ENCODE results near the gene APOBEC3C.
"Not testable (repeated sequence)": the region's sequence is repeated elsewhere in the genome, so short reads cannot be mapped to it uniquely, and the experiment has no call there.

- TF ChIP-seq SMC3 (IDR thresholded peaks at IDR 0.05; ENCODE audit: low read depth, low read length); CTCF (conservative IDR thresholded peaks at IDR 0.05; ENCODE audit: low read depth, low read length); POLR2A (IDR thresholded peaks at IDR 0.05; ENCODE audit: low read depth, low read length); NFE2L2 (IDR thresholded peaks at IDR 0.05; ENCODE audit: low read depth, low read length); RFX5 (IDR thresholded peaks at IDR 0.05; ENCODE audit: low read depth, low read length); BHLHE40 (IDR thresholded peaks at IDR 0.05; ENCODE audit: low read depth, low read length): not testable (repeated sequence)
These were observed 52.6 kb downstream of the APOBEC3C start for GRCh38 chr22:39066442-39067276.
